NCI-H774 (cell line): ENCODE data around the gene ABCA9.
"Not testable (repeated sequence)": the region's sequence is repeated elsewhere in the genome, so short reads cannot be mapped to it uniquely, and the experiment has no call there.

Experiments used
- DNase-seq: peaks from one replicate; lab custom pipeline; 2025; lab: John Stamatoyannopoulos, UW

The ABCA9 gene

DNA sequence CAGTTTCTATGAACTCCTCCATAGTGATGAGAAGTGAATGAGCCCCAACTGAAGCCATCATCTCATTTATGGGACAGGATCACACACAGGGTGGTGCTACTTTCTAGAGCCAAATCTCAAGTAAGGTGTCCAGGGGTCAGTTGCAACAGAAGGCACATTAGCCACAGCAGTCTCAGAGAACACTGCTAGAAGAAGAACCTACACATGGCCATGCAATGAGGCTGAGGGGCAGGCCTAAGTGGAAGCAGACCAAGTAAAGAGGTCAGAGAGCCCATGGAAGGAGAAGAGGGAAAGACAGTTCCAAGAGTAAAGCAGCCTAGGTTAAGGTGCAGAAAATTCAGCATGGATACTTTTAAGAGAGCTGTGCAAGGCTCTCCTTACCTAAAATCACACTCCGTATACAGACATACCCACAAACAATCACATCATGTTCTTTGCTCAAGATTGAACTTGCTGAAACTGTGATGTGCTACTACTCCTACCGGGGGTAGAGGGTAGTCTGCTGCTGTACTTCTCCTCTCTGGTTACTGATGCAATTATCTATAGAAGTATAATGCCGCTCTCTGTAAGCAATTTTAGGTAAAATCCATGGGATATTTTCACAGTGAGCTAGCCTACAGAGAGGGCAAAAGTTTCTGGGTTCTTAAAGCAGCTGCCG lies 107.3 kb downstream of the ABCA9 start:
- DNase-seq, result no peak

DNA sequence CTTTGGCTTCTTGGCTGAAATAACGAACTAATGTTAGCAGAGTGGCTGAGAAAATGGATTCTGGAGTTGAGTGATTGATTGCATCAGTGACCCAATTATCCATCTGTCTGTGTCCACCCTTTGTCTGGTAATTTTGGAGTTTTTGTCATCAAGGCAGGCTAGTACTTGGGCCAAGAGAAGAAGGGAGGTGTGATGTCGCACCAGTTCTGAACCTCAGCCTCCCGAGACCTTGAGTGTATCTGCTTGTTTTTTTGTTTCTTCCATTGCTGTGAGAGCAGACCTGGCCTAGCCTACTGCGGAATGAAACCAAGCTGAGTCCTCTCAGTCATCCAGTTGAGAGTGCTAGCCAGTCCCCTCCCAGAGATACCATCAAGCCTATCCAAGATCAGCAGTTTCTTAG lies 110.0 kb downstream of the ABCA9 start:
- DNase-seq, result no peak

DNA sequence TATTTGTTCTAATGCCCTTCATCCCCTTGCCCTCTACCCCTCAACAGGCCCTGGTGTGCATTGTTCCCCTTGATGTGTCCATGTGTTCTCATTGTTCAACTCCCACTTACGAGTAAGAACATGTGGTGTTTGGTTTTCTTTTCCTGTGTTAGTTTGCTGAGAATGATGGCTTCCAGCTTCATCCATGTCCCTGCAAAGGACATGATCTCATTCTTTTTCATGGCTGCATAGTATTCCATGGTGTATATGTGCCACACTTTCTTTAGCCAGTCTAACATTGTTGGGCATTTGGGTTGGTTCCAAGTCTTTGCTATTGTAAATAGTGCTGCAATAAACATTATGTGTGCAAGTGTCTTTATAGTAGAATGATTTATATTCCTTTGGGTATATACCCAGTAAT lies 112.9 kb downstream of the ABCA9 start:
- DNase-seq, result not testable (repeated sequence)

DNA sequence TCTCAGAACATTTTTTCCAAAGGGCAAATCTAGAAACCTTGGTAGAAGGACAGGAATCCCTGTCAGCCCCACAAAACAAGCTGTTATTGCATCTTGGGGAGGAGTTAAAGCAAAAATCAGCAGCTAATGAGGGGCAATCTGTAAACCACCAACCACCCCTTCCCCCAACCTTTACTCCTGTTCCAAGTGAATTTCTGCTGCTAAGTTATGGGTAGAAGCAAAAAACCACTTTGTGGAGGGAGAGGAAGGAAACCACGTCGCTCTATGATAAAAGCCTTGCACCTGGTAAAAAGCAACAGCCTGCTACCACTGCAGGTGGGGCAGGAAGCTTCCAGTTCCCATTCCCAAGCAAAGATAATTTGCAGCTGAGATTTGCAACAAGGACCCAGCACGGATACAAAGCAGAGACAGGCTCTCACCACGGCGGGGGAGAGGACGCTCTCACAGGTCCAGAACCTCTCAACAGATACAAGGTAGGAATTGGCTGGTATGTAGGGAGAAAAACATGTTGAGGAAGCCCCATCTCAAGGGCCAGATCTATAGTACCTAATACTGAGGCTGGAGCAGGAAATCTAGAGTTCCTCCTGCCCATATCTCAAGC lies 116.2 kb downstream of the ABCA9 start:
- no peak for DNase-seq

DNA sequence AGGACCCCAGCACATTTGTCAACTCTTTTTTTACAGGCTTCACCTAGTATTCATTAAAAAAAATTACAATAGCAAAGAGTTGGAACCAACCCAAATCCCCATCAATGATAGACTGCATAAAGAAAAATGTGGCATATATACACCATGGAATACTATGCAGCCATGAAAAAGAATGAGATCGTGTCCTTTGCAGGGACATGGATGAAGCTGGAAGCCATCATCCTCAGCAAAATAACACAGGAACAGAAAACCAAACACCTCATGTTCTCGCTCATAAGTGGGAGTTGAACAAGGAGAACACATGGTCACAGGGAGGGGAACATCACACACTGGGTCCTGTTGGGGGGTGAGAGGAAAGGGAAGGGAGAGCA lies 116.9 kb downstream of the ABCA9 start:
- not testable (repeated sequence) for DNase-seq

DNA sequence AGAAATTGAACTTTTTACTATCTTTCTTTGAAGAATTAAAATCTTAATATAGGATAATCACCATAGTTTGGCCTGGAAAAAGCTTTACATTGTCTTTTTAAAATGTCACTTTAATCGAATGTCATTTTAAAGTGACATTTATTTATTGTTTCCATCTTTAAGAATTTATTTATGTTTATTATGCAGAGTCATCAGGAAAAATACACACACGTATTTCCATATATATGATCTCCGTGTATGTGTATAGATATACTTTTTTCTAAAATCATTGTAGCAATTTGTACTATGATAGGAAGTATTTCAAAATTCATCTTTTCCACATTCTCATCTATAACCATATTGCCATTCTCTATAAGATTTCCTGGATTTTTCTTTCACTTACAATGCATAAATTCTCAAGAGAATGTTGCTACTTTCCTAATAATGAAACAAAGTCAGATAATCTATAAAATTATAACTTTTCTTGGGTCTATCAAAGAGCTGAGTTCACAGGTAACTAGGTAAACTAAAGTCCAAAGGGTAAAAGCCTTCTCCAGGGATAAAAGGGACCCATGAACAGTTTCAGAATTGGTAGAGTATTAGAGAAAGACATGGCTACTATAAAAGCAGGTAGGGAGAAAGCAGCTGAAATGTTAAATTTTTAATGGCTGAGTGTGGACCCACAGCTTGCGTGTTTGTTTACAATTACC lies 117.5 kb downstream of the ABCA9 start:
- no peak for DNase-seq

DNA sequence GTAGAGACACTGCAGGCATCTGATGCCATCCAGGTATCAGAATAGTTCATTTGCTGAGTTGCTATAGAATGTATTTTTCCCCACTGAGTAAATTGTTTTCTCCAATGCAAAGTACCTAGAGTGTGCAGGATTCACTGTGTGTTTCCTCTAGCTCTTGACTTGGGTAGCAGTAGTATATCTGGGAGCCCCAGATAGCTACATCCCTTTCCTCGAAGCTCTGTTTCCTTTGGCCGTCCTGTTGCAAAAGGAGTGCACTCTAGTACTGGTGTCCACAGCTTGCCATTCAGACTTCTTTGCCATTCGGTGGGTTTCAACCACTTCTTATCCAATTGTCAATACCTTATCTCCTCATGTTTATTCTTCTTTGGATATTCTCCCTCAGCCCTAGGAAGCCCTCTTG lies 118.3 kb downstream of the ABCA9 start:
- DNase-seq, result no peak

DNA sequence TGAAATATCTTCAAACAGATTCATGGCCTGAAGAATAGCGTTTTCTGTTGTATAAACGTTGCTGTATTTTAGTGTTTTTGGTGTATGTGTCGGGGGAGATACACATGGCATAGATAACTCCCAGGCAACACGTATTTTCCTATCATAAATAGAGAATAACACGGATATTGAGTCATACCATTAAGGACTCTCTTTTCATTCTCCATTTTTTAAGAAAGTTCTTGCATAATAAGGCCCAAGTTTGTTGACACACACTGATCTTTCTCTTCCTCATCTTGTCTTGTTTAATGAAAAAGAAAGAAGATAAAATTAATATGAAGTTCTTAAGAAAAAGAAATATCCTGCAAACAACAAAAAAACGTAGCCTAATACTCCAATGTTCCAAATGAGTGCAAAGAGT lies 119.0 kb downstream of the ABCA9 start:
- no peak for DNase-seq

DNA sequence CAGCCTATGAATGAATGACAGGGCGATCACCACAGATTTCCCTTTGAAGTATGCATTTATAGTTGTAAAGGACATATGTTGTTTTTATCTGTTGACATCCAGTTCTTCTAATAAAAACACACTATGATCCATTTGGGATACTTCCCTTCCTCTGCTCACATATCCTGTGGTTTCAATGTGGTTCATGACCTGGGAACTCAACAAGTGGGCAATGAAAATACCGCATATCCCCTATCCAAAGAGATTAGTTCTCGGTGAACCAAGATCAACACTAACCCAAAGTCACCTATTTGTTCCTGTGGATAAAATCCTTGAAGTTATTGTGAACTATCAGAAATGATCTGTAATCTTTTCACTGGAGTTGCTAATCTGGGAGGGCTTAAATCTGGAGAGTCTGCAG lies 121.5 kb downstream of the ABCA9 start:
- no peak for DNase-seq

DNA sequence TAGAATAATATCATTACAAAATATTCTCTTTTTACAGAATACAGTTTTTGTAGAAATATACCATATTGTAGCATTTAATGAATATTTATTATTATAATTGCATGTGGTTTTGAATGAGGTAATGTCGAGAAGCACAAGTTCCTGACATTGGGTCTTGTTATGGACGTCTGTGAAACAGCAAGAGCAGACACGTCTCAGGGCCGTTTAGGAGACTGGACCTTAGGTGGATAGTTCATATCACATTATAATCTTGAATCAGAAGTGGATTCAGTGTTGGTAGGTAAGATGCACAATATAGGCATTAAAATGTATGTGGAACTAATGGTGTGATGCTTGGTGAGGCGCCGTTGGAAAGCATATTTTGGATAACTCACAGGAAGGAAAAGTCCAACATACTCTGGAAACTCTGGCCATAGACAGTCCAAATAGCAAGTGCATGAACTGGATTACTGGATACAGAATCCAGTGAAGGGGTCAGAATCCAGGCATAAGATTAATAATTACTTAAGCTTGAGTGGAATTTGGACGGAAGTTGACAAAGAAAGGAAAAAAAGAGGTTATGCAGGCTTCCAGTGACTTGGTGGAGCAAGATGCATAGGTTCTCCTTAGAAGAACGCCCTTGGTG lies 122.7 kb downstream of the ABCA9 start:
- DNase-seq, result no peak

DNA sequence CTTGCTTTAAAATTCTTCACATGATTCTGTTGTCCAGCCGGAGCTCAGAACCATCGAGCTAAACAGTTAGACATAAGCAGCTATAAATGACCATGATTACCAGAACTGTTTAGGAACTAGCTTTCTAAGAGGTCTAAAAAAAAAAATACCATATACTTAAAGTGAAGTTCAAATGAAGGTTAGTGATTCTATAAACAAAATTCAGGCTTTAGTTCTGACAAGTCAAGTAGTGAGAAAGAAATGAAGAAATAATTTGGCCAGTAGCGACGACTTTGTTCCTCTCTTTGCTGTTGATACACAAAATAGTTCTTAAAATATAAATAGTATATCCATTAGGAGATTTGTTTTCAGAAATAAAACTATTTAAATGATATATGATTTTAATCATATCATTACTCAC lies 133.2 kb downstream of the ABCA9 start:
- no peak for DNase-seq

DNA sequence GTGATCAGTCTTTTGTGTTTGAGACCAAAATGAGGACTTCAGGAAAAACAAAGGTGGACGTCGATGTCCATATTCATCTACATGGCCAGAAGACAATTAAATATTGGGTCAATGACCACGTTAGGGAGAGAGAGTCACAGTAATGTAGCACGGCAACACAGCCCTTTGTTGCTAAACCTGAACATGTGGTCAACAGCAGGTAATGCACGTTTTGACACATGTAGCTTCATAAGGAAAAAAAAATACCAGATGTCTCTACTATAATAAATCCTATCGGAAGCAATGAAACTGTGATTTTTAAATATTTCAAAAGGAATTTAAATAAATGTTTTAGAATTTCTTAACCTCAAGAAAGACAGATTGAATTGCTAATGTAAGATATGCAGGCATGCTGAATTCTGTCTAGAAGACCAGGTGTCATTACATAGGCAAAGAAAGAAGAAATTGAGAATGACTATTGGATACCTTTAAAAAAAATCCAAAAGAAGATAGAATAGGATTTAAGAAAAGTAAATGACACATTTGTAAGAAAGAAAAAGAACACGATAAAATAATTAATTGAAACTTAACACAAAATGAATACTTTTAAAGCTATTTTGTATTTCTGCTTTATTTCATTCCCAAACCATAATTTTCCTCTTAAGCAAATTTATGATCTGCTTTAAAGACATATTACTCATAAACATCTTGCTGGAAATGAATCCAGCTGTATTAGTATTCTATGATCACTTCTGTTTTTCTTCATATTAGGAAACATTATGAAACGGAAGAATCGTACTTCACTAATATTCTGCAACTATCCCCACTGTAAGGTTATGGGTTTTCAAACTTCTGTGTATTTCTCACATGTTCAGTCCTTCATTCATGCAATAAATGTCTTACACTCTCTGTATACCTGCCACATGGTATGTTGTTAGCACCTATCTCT lies 135.7 kb downstream of the ABCA9 start:
- no peak for DNase-seq
